GM19239 (cell line): ENCODE results near the gene ENO4.

Experiments
- DNase-seq: peaks from one replicate; pipeline ENCODE4 v3.0.0; 2011; ENCODE audit warnings: low spot score; ENCODE audit not compliant: insufficient read length
- FAIRE-seq: peaks from 2 replicates; lab custom pipeline; 2011; peaks lifted over from hg19 to GRCh38; lab: Jason Lieb, UNC

ENO4 gene

GRCh38 chr10:116907245-116907987, 58.1 kb downstream of the ENO4 start:
- no peak for FAIRE-seq
- no peak for DNase-seq

- DNase-seq (no peak), FAIRE-seq (no peak)
Observed at GRCh38 chr10:116909307-116909706, 60.0 kb downstream of the ENO4 start.

- no peak for DNase-seq
- no peak for FAIRE-seq
Observed at GRCh38 chr10:116910910-116911309, 61.6 kb downstream of the ENO4 start.

GRCh38 chr10:116912162-116912561, 62.9 kb downstream of the ENO4 start:
- no peak for DNase-seq
- FAIRE-seq = no peak

DNA sequence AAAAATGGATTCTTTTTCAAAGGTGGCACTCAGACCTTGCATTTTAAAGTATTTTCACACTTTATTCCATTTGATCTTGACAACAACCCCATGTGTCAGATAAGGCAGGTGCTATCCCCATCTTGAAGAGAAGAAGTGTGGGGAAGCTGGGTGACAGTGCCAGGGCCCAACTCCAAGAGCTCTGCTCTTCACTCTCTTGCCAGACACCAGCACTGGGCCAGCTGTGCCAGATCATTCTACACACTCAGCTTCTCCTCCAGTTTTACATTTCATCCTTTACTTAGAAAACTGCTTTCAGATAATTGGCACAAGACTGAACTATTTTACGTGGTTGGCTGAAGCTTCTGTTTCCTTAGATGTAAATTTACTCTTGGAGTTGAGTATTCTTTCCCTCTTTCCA, 64.4 kb downstream of the ENO4 start:
- no peak for DNase-seq
- no peak for FAIRE-seq

- FAIRE-seq = no peak
- DNase-seq = no peak
Observed at GRCh38 chr10:116915340-116915739, 66.0 kb downstream of the ENO4 start.

DNA sequence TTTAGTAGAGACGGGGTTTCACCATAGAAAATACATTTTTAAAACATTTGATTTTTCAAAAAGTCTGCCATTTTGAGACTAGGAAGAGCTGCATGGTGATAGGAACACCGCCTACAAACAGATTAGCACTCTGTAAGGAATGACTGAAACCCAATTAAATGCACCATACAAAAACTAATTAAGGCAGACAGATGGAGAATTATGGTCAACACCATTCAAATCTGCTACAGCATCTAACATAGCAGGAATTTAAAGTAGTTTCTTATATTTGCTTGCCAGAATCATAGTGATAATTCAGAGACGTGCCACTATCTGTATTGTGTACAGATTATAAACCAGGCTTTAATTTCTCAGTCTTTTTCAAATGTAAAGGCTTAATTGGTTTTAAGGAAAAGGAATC, 68.2 kb downstream of the ENO4 start:
- DNase-seq (no peak), FAIRE-seq (no peak)

- FAIRE-seq = no peak
- DNase-seq = no peak
Observed at GRCh38 chr10:116918583-116918982, 69.3 kb downstream of the ENO4 start.

DNA sequence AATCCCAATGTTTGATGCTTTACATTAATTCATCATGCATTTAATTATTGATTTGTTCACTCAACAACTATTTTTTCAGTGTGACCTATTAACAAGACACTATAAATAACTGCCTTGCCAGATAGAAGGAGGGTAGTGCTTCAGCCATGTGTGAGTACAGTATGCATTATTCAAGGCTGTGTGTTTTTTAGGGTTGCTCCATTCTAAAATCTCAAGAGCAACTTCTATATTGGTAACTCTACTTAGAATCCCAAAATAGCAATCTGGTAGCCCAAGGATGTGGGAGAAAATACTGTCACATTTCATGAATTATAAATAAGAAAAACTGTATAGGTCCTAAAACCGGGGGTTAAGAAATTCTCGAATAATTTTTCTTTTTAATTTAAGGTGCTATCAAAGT, 69.9 kb downstream of the ENO4 start:
- no peak for DNase-seq
- no peak for FAIRE-seq

DNA sequence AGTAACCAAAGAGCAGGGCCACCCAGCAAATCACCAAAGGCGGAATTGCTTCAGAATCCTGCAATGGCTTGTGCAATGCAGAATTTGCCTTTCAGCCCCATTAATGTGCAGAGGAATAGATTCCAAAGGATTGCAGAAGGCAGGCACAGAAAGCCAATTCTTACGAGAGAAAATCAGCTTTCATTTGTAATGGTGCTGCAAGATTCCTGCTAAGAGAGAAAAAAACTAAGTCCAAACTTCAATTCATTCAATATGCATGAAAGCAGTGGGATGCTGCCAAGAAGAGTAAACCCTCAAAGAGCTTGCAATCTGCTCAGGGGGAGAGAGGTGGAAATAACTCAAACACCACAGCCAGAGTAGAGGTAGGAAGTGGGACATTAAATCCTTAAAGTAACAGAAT, 70.4 kb downstream of the ENO4 start:
- no peak for DNase-seq
- FAIRE-seq = no peak

DNA sequence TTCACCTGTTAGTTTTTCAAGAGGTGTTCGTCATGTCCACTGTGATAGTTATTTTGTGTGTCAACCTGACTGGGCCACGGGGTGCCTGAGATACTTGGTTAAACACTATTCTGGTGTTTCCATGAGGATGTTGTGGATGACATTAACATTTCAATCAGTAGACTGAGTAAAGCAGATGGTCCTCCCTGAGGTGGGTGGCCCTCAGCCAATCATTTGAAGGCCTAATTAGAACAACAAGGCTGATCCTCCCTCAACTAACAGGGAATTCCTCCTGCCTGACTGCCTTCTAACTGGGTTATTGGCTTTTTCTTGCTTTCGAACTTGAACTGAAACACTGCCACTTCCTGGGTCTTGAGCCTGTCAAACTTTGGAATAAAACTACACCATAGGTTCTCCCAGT, 75.8 kb downstream of the ENO4 start:
- DNase-seq (no peak), FAIRE-seq (no peak)

DNA sequence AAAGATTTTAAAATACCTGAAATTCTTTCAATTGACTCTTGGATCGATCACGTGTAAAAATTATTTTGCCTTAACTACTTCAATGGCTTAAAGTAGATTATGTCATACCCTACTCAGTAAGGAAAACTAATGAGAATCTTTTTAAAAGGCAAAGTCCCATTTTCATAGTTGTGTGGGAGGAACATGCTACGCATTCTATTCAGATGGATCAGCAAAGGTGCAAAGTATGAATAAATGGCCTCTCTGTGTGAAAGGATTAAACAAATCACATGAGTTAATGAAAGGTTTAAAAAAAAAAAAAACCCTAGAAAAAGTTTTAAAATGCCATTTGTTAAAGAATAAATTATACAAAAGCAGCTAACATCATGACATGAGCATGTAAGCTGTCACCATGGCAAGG, 77.1 kb downstream of the ENO4 start:
- FAIRE-seq (no peak), DNase-seq (no peak)

DNA sequence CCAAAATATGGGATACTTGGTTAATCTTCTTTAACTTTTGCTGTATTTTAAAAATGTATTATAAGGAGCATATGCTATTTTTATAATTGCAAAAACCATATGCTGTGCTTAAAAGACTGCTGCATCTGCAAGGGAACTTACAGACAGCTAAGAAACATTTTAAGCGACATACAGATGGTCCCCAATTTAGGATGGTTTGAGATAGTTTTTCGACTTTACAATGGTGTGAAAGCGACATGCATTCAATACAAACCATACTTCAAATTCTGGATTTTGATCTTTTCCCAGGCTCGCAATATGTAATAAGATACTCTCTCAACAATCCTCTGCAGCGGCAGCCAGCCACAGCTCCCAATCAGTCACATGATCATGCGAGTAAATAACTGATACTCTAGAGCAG, 82.5 kb downstream of the ENO4 start:
- DNase-seq (no peak), FAIRE-seq (no peak)
